GM19025 (cell line): ENCODE measurements around the gene OR2V1.
"Not testable (repeated sequence)": the region's sequence is repeated elsewhere in the genome, so short reads cannot be mapped to it uniquely, and the experiment has no call there.

Experiments
- ATAC-seq: cut with Tn5 transposase; IDR thresholded peaks from one replicate; pipeline ENCODE4 v1.9.1; 2021; ENCODE audit warnings: mild to moderate bottlenecking, low read depth, moderate library complexity; ENCODE audit not compliant: unreplicated experiment

Gene OR2V1

DNA sequence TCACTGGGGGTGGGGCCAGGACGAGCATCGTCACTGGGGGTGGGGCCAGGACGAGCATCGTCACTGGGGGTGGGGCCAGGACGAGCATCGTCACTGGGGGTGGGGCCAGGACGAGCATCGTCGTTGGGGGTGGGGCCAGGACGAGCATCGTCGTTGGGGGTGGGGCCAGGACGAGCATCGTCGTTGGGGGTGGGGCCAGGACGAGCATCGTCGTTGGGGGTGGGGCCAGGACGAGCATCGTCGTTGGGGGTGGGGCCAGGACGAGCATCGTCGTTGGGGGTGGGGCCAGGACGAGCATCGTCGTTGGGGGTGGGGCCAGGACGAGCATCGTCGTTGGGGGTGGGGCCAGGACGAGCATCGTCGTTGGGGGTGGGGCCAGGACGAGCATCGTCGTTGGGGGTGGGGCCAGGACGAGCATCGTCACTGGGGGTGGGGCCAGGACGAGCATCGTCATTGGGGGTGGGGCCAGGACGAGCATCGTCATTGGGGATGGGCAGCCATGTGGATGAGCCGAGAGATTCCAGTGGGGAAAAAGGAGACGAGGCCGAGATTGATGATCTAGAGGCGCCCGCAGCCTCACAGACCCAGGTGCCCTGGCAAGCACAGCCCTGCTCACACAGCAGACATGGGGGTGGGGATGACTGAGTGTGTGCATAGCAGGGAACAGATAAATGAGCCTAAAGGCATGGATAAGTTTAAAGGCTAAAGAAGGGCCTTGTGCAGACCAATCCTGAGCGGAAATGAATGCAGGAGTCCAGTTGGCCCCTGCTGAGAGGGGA, 30.0 kb upstream of the OR2V1 start:
- not testable (repeated sequence) for ATAC-seq

DNA sequence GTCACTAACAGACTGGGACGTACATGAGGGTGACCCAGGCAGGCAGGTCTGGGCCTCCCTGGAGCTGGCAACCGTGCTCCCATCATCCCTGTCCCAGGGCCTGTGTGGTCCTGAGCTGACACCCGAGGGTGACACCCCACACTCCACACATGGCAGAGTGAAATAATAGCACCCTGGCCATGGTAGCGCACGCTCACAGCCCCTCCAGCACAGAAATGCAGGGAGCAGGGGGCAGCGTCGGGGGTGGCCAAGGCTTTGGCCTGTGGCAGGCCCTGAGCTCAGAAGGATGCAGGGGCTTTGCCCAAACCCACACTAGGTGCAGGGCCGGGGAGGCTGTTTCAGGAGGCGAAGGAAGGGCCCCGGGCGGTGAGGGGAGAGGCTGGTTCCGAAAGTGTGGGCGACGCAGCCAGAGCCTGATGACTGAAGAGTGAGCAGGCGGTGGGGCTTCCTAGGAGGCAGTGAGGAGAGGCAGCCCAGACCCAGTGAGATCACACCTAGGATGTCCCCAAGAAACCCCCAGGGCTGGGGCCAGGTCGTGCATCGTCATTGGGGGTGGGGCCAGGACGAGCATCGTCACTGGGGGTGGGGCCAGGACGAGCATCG, 29.3 kb upstream of the OR2V1 start:
- peak; percentile 67 for ATAC-seq

- ATAC-seq: no peak
Measured at GRCh38 chr5:181159286-181160151, 28.6 kb upstream of the OR2V1 start.

GRCh38 chr5:181158869-181159268, 27.9 kb upstream of the OR2V1 start:
- ATAC-seq: no peak

GRCh38 chr5:181156758-181157157, 25.8 kb upstream of the OR2V1 start:
- no peak for ATAC-seq

GRCh38 chr5:181153814-181154213, 22.8 kb upstream of the OR2V1 start:
- ATAC-seq: no peak

- ATAC-seq: no peak
Measured at GRCh38 chr5:181152406-181152805, 21.4 kb upstream of the OR2V1 start.

GRCh38 chr5:181151146-181151545, 20.2 kb upstream of the OR2V1 start:
- ATAC-seq: no peak

- ATAC-seq: peak; percentile 70
Measured at GRCh38 chr5:181149806-181150733, 19.1 kb upstream of the OR2V1 start.

DNA sequence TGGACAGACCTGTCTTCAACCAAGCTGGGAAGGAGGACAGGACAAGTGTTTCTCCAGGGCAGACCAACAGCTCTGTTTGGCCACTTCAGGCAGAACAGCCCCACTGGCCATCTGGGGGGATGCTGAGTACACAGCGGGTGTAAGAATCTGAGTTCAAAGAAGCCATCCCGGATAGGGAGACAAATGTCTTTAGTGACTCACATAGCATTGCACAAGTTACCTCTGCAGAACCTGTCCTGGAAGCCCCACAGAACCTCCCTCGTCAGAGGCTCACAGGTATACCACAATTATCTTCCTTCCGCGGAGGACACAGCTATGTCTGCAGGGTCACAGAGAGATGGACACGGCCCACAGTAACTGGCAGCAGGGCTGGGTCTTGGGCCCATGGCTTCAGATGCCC, 18.4 kb upstream of the OR2V1 start:
- ATAC-seq: no peak

GRCh38 chr5:181146927-181147636, 16.1 kb upstream of the OR2V1 start, which contains the start of gene OR2V2:
TSS of gene OR2V2 (plus strand) at chr5:181147586. CDS start at chr5:181154943, 7,357 bp downstream.
- ATAC-seq: not testable (repeated sequence)

- ATAC-seq: no peak
Measured at GRCh38 chr5:181145133-181145532, 14.2 kb upstream of the OR2V1 start.

DNA sequence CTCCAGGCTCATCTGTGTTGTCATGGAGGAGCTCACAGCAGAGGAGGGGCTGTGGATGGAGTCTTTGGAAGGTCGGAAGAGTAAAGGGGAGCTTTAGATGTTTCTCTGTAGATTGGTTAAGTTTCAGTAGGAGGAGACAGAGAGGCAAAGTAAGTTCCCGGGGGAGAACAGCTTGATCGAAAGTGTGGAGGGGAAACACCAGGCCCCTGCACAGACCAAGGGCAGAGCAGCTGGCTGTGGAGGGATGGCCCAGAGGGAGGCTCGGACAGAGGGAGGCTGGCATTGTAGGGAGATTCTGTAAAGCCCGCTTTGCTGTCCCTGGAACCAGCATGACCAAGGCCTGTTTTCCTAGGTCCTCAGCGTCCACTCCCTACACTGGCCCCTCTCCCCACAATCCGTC, 11.1 kb upstream of the OR2V1 start:
- no peak for ATAC-seq

GRCh38 chr5:181140766-181141165, 9.8 kb upstream of the OR2V1 start:
- ATAC-seq: no peak

DNA sequence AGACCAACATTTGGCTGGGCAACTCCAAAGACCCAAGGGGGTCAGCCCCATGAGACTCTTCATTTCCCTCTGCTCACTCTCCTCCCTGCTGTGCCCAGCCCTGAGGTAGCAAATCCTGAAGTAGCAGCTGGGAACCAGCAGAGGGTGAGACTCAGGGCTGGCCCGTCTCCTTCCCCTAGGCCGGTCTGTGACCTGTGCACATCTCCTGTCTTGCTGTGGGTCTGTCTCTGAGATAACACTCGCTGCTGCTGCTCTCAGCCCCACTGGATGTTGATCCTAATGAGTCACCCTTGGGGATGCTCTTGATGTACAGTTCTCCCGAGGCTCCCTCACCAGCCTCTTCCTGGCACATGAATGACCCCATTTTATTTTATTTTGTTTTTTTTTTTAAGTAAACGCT, 7.3 kb upstream of the OR2V1 start:
- ATAC-seq: no peak

GRCh38 chr5:181136361-181136955, 5.5 kb upstream of the OR2V1 start:
- ATAC-seq: no peak

GRCh38 chr5:181134259-181134658, 3.3 kb upstream of the OR2V1 start:
- no peak for ATAC-seq

DNA sequence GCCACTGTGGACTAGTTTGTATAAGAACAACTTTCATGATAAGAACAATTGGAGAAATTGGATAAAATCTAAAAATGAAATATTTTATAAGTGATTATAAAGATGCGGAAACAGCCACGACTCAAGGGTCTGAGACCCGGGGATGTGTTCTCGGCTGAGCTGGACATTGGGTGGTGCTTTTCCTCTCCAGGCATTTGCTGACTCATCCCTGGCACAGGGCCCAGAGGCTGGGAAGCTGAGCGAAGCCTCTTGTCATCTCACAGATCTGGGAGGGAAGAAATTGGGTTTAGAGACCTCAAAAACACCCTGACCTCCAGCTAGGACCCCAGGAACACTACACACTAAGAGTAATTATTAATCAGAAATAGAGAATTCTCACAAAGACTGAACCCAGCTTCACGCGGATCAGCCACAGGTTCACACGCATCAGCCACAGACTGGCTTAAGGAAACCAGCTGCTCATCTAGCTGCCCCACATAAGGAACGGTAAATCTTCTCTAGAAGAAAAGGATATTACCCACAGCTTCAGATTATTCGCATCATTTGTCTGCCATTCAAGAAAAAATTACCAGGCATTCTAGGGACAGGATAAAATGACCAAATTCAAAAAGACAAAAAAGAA, 2.8 kb upstream of the OR2V1 start:
- ATAC-seq: no peak

- ATAC-seq: no peak
Measured at GRCh38 chr5:181133083-181133482, 2.1 kb upstream of the OR2V1 start.
